GM12873 (cell line): Measurements from ENCODE around the gene NPAS3.

ENCODE experiments used
- CTCF ChIP-seq: IDR thresholded peaks from 2 replicates; pipeline ENCODE4 v1.5.1; 2012; ENCODE audit warnings: low read depth, mild to moderate bottlenecking, moderate library complexity, low read length, control low read depth; ENCODE audit not compliant: insufficient read depth; ENCODE audit errors: missing control alignments

NPAS3 gene

GRCh38 chr14:33521192-33521591, 582.5 kb downstream of the NPAS3 start:
- no peak for TF ChIP-seq CTCF

- no peak for TF ChIP-seq CTCF
These were observed 585.6 kb downstream of the NPAS3 start for GRCh38 chr14:33524244-33524643.

GRCh38 chr14:33525626-33526025, 586.9 kb downstream of the NPAS3 start:
- no peak for TF ChIP-seq CTCF

GRCh38 chr14:33527023-33527634, 588.5 kb downstream of the NPAS3 start:
- no peak for TF ChIP-seq CTCF

- no peak for TF ChIP-seq CTCF
These were observed 590.0 kb downstream of the NPAS3 start for GRCh38 chr14:33528655-33529054.

GRCh38 chr14:33529787-33530757, 591.4 kb downstream of the NPAS3 start:
- TF ChIP-seq CTCF = no peak

GRCh38 chr14:33532553-33532952, 593.9 kb downstream of the NPAS3 start:
- TF ChIP-seq CTCF = no peak
